Nephron (organoid): Measurements from ENCODE around the gene ENKD1.
"Not testable (repeated sequence)": the region's sequence is repeated elsewhere in the genome, so short reads cannot be mapped to it uniquely, and the experiment has no call there.

ENCODE experiments used
- H3K27ac Mint-ChIP-seq, 3 experiments: 2 replicates each; pipeline ENCODE4 v1.8.0; 2020; ENCODE audit warnings: mixed read lengths in 3 of 3, mild to moderate bottlenecking in 2 of 3, moderate library complexity in 1 of 3
- H3K27me3 Mint-ChIP-seq: 2 replicates; pipeline ENCODE4 v1.8.0; 2021; ENCODE audit warnings: low read depth, mild to moderate bottlenecking, moderate library complexity, mixed read lengths
- H3K36me3 Mint-ChIP-seq: 2 replicates; pipeline ENCODE4 v1.8.0; 2020; ENCODE audit warnings: low read depth, mixed read lengths
- H3K4me1 Mint-ChIP-seq: 2 replicates; pipeline ENCODE4 v1.8.0; 2020; ENCODE audit warnings: mixed read lengths
- H3K4me3 Mint-ChIP-seq, 3 experiments: 2 replicates each; pipeline ENCODE4 v1.8.0; 2020; ENCODE audit warnings: mild to moderate bottlenecking in 3 of 3, mixed read lengths in 3 of 3, moderate library complexity in 2 of 3
- H3K9me3 Mint-ChIP-seq: 2 replicates; pipeline ENCODE4 v1.8.0; 2020; ENCODE audit warnings: mixed read lengths
- TF ChIP-seq, protein P1 (sequence below), 3 experiments: fragments of 200-600 bp; sonication (generic); IDR thresholded peaks; one replicate each; pipeline ENCODE4 v1.5.0; 2021; ENCODE audit warnings: antibody characterized with exemption in 3 of 3; ENCODE audit not compliant: unreplicated experiment in 3 of 3

Gene ENKD1

DNA sequence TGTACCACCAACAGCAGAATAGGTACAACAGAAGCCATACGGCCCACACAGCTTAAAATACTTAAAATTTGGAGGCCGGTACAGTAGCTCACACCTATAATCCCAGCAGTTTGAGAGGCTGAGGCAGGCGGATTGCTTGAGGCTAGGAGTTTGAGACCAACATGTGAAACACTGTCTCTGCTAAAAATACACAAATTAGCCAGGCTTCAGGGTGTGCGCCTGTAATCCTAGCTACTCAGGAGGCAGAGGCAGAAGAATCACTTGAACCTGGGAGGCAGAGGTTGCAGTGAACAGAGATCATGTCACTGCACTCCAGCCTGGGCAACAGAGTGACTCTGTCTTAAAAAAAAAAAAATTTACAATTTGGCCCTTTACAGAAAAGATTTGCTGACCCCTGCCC, 35.6 kb upstream of the ENKD1 start:
- H3K27ac Mint-ChIP-seq: no peak overlapping the region
- H3K4me1 Mint-ChIP-seq: peaks cover 10% of the 10 kb centered on the region
- TF ChIP-seq, protein P1, sequence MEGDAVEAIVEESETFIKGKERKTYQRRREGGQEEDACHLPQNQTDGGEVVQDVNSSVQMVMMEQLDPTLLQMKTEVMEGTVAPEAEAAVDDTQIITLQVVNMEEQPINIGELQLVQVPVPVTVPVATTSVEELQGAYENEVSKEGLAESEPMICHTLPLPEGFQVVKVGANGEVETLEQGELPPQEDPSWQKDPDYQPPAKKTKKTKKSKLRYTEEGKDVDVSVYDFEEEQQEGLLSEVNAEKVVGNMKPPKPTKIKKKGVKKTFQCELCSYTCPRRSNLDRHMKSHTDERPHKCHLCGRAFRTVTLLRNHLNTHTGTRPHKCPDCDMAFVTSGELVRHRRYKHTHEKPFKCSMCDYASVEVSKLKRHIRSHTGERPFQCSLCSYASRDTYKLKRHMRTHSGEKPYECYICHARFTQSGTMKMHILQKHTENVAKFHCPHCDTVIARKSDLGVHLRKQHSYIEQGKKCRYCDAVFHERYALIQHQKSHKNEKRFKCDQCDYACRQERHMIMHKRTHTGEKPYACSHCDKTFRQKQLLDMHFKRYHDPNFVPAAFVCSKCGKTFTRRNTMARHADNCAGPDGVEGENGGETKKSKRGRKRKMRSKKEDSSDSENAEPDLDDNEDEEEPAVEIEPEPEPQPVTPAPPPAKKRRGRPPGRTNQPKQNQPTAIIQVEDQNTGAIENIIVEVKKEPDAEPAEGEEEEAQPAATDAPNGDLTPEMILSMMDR (IDR thresholded peaks at IDR 0.05; ENCODE audit: unreplicated experiment in 3 of 3): no peak
- no peaks in the 10 kb centered on the region for H3K27me3 Mint-ChIP-seq
- H3K36me3 Mint-ChIP-seq: peaks cover 25% of the 10 kb centered on the region
- no peak overlapping the region for H3K4me3 Mint-ChIP-seq
- H3K9me3 Mint-ChIP-seq: peaks cover 3% of the 10 kb centered on the region

DNA sequence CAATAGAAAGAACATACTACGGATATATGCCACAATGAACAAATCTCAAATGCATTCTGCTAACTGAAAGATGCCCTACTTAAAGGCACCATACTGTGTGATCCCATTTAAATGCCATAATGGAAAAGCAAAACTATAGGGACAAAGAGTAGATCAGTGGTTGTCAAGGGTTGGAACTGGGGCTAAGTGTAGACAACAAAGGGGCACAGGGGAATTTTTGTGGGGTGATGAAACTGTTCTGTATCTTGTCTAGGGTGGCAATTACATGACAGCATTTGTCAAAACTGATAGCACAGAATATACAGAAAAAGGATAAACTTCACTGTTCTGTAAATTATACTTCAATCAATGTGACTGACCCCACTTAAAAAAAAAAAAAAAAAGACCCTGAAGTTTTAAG, 34.9 kb upstream of the ENKD1 start:
- H3K4me3 Mint-ChIP-seq: no peak overlapping the region
- peaks cover 3% of the 10 kb centered on the region for H3K9me3 Mint-ChIP-seq
- peaks cover 9% of the 10 kb centered on the region for H3K4me1 Mint-ChIP-seq
- H3K27ac Mint-ChIP-seq: no peak overlapping the region
- TF ChIP-seq, protein P1 (IDR thresholded peaks at IDR 0.05; ENCODE audit: unreplicated experiment in 3 of 3): no peak
- peaks cover 25% of the 10 kb centered on the region for H3K36me3 Mint-ChIP-seq
- H3K27me3 Mint-ChIP-seq: no peaks in the 10 kb centered on the region

DNA sequence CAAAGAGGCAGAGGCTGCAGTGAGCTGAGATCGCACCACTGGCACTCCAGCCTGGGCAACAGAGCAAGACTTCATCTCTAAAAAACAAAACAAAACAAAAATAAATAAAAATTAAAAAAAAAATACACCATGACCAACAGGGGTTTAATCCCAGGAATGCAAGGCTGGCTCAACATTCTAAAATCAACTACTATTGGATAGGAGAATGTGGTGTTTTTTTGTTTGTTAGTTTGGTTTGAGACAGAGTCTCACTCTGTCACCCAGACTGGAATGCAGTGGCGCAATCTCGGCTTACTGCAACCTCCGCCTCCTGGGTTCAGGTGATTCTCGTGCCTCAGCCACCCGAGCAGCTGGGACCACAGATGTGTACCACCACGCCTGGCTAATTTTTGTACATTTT, 32.7 kb upstream of the ENKD1 start:
- no peak overlapping the region for H3K27ac Mint-ChIP-seq
- H3K4me3 Mint-ChIP-seq: no peak overlapping the region
- H3K27me3 Mint-ChIP-seq: no peaks in the 10 kb centered on the region
- no peaks in the 10 kb centered on the region for H3K4me1 Mint-ChIP-seq
- peaks cover 3% of the 10 kb centered on the region for H3K9me3 Mint-ChIP-seq
- peaks cover 22% of the 10 kb centered on the region for H3K36me3 Mint-ChIP-seq
- TF ChIP-seq, protein P1 (IDR thresholded peaks at IDR 0.05; ENCODE audit: unreplicated experiment in 3 of 3): no peak

DNA sequence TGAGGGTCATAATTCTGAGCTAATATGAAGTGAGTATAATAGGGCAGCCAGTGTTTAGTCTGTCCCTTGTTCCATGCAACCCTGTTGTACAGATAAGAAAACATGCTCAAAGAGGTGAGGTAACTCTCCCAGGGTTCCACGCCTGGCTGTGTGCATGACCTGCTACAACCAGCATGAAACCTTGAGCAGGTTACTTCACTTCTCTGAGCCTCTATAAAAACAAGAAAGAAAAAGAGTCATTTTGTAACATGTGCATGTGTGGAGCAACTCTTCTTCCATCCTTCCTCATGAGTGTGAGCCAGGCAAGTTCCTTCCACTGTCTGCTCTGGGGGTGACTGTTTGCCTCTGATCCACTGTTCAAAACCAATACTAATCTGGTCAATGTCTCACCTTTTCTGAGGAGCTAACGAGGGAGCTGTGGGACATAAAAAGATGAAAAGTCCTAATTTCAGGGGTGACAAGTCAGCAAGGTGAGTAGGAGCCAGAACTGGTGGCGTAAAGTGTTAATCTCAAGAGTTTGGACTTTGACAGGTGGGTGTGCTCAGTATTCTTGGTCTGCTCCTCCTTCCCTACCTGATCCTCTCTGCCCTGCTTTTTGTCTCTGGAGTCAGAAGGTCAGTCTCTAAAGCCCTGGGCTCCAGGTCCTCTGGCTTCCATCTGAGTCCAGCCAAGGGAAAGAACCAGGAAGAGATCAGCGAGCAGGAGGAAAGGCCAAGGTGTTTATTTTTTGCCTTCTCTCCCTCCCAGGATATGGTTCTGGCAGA, 31.1 kb upstream of the ENKD1 start:
- TF ChIP-seq, protein P1 (IDR thresholded peaks at IDR 0.05; ENCODE audit: unreplicated experiment in 3 of 3): no peak
- Mint-ChIP-seq H3K4me1 (no peaks in the 10 kb centered on the region), H3K4me3 (no peak overlapping the region), H3K27me3 (no peaks in the 10 kb centered on the region), H3K9me3 (peaks cover 3% of the 10 kb centered on the region), H3K27ac (no peak overlapping the region), H3K36me3 (peaks cover 22% of the 10 kb centered on the region)

DNA sequence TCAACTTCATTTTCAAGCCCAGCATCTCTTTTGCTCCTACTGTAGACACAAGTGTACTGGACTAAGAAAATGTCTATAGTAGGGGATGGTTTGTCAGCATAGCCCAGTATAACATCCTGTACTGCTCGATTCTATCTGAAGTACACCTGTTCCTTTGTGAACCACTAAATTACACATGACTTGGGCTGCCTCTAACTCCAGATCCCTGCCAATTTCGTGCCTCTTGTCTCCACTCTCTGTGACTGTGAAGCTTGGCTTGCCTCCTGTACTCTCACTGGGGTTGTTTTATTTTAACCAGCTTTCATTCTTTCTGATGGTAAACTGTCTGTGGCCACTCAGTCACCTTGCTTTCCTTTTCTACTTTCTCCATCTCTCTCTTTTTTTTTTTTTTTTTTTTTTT, 28.1 kb upstream of the ENKD1 start:
- H3K4me3 Mint-ChIP-seq: no peak overlapping the region
- TF ChIP-seq, protein P1 (IDR thresholded peaks at IDR 0.05; ENCODE audit: unreplicated experiment in 3 of 3): no peak
- no peak overlapping the region for H3K27ac Mint-ChIP-seq
- H3K4me1 Mint-ChIP-seq: no peaks in the 10 kb centered on the region
- H3K36me3 Mint-ChIP-seq: peaks cover 33% of the 10 kb centered on the region
- no peaks in the 10 kb centered on the region for H3K27me3 Mint-ChIP-seq
- peaks cover 3% of the 10 kb centered on the region for H3K9me3 Mint-ChIP-seq

DNA sequence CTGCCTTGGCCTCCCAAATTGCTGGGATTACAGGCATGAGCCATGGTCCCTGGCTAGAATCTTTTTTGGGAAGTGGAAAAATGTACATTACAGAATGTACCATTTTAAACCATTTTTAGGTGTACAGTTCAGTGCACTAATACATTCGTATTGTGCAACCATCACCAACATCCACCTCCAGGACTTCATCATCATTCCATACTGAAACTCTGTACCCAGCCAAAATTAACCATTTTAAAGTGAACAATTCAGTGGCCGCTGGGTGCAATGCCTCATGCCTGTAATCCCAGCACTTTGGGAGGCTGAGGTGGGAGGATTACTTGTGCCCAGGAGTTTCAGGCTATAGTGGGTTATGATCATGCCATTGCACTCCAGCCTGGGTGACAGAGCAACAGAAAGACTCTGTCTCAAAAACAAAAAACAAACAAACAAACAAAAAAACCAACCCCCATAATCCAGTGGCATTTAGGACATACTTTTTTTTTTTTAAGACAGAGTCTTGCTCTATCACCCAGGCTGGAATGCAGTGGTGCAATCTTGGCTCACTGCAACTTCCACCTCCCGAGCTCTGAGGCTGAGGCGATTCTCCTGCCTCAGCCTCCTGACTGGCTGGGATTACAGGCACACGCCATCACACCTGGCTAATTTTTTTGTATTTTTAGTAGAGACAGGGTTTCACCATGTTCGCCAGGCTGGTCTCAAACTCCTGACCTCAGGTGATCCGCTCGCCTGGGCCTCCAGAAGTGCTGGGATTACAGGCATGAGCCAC, 27.2 kb upstream of the ENKD1 start:
- H3K4me3 Mint-ChIP-seq, H3K27me3 Mint-ChIP-seq: not testable (repeated sequence)

More for the DNA sequence above, 27.2 kb upstream of the ENKD1 start:
- H3K9me3 Mint-ChIP-seq, H3K27ac Mint-ChIP-seq, H3K4me1 Mint-ChIP-seq: not testable (repeated sequence)
- H3K36me3 Mint-ChIP-seq: peaks cover 29% of the 10 kb centered on the region
